OCI-LY3 (cell line): ENCODE measurements around the gene ZMYND8.
"Not testable (repeated sequence)": the region's sequence is repeated elsewhere in the genome, so short reads cannot be mapped to it uniquely, and the experiment has no call there.

Experiments
- H2AFZ ChIP-seq: fragments of 200-600, 300-600 bp; shearing (Covaris generic); 2 replicates; pipeline ENCODE4 v1.6.0; 2014; ENCODE audit warnings: antibody characterized with exemption, low read depth, low read length
- H3K27ac ChIP-seq: fragments of 200-600, 300-600 bp; sonication (generic); 2 replicates; pipeline ENCODE4 v1.5.1; 2014; ENCODE audit warnings: mild to moderate bottlenecking, low read length, moderate library complexity, mixed read lengths
- H3K27me3 ChIP-seq: fragments of 200-600, 300-600 bp; sonication (generic); 2 replicates; pipeline ENCODE4 v1.6.1; 2014; ENCODE audit warnings: low read depth, low read length, mixed read lengths
- H3K36me3 ChIP-seq: fragments of 200-600, 300-600 bp; sonication (generic); replicated peaks from 2 replicates; pipeline ENCODE3; 2014; ENCODE audit warnings: low read depth, low read length, mixed read lengths
- H3K4me1 ChIP-seq: fragments of 300-600, 200-600 bp; sonication (generic); 2 replicates; pipeline ENCODE4 v1.6.1; 2014; ENCODE audit warnings: low read length, mixed read lengths
- H3K4me2 ChIP-seq: fragments of 200-600, 300-600 bp; sonication (generic); 2 replicates; pipeline ENCODE4 v1.6.1; 2014; ENCODE audit warnings: low read length, mixed read lengths
- H3K4me3 ChIP-seq: fragments of 300-600, 200-600 bp; sonication (generic); 2 replicates; pipeline ENCODE4 v1.5.1; 2014; ENCODE audit warnings: antibody characterized with exemption, mild to moderate bottlenecking, low read length, moderate library complexity
- H3K79me2 ChIP-seq: fragments of 300-600, 200-600 bp; shearing (Covaris generic); 2 replicates; pipeline ENCODE4 v1.6.1; 2014; ENCODE audit warnings: mild to moderate bottlenecking, low read length, mixed read lengths
- H3K9ac ChIP-seq: fragments of 300-600, 200-600 bp; shearing (Covaris generic); 2 replicates; pipeline ENCODE4 v1.6.0; 2014; ENCODE audit warnings: mild to moderate bottlenecking, low read length, moderate library complexity
- H3K9me3 ChIP-seq: fragments of 200-600, 300-600 bp; shearing (Covaris generic); 2 replicates; pipeline ENCODE4 v1.6.1; 2014; ENCODE audit warnings: low read length, mixed read lengths; ENCODE audit not compliant: insufficient read depth
- H4K20me1 ChIP-seq: fragments of 200-600, 300-600 bp; sonication (generic); 2 replicates; pipeline ENCODE4 v1.6.1; 2016; ENCODE audit warnings: low read length, mixed read lengths; ENCODE audit not compliant: insufficient read depth
- CTCF ChIP-seq: fragments of 200-600, 300-600 bp; sonication (generic); IDR thresholded peaks from 2 replicates; pipeline ENCODE4 v1.5.1; 2014; ENCODE audit warnings: antibody characterized with exemption, low read length, low read depth
- EZH2phosphoT487 ChIP-seq: fragments of 200-600 bp; shearing (Covaris generic); IDR thresholded peaks from 2 replicates; pipeline ENCODE4 v1.6.1; 2018; ENCODE audit warnings: antibody characterized with exemption, mixed run types, low read depth

The ZMYND8 gene

GRCh38 chr20:47263080-47263464 lies 93.4 kb downstream of the ZMYND8 start:
- no peak overlapping the region for H3K27ac ChIP-seq
- no peaks in the 10 kb centered on the region for H3K9me3 ChIP-seq
- no peaks in the 10 kb centered on the region for H3K79me2 ChIP-seq
- no peak overlapping the region for H2AFZ ChIP-seq
- TF ChIP-seq CTCF (no peak), EZH2phosphoT487 (no peak)
- H3K36me3 ChIP-seq, result peaks cover 35% of the 10 kb centered on the region
- H3K4me3 ChIP-seq, result peak overlapping the region; percentile 30
- H3K9ac ChIP-seq, result no peak overlapping the region
- peaks cover 20% of the 10 kb centered on the region for H3K4me1 ChIP-seq
- peaks cover 55% of the 10 kb centered on the region for H4K20me1 ChIP-seq
- peak overlapping the region; percentile 73 for H3K4me2 ChIP-seq
- H3K27me3 ChIP-seq, result no peaks in the 10 kb centered on the region

- Histone ChIP-seq H3K9me3 (no peaks in the 10 kb centered on the region), H3K9ac (no peak overlapping the region), H3K79me2 (no peaks in the 10 kb centered on the region), H4K20me1 (peaks cover 51% of the 10 kb centered on the region), H3K27ac (no peak overlapping the region), H2AFZ (no peak overlapping the region), H3K4me3 (peak overlapping the region; percentile 30), H3K4me1 (peaks cover 20% of the 10 kb centered on the region), H3K4me2 (peak overlapping the region; percentile 73), H3K36me3 (peaks cover 33% of the 10 kb centered on the region), H3K27me3 (no peaks in the 10 kb centered on the region)
- no peak for TF ChIP-seq CTCF
- TF ChIP-seq EZH2phosphoT487, result no peak
Observed at GRCh38 chr20:47262365-47263013, 94.0 kb downstream of the ZMYND8 start.

- H3K79me2 ChIP-seq, result no peaks in the 10 kb centered on the region
- TF ChIP-seq EZH2phosphoT487 (no peak), CTCF (no peak)
- H3K27ac ChIP-seq, result no peak overlapping the region
- no peak overlapping the region for H2AFZ ChIP-seq
- H3K9me3 ChIP-seq, result no peaks in the 10 kb centered on the region
- no peak overlapping the region for H3K9ac ChIP-seq
- peaks cover 20% of the 10 kb centered on the region for H3K4me1 ChIP-seq
- no peak overlapping the region for H3K4me3 ChIP-seq
- no peaks in the 10 kb centered on the region for H3K27me3 ChIP-seq
- peaks cover 47% of the 10 kb centered on the region for H4K20me1 ChIP-seq
- H3K36me3 ChIP-seq, result peaks cover 32% of the 10 kb centered on the region
- peak overlapping the region; percentile 73 for H3K4me2 ChIP-seq
Observed at GRCh38 chr20:47262008-47262364, 94.5 kb downstream of the ZMYND8 start.

GRCh38 chr20:47261161-47261774 lies 95.2 kb downstream of the ZMYND8 start:
- not testable (repeated sequence) for H3K4me2 ChIP-seq, H2AFZ ChIP-seq, H3K9ac ChIP-seq, H3K9me3 ChIP-seq, H3K79me2 ChIP-seq, H3K4me3 ChIP-seq, H3K27ac ChIP-seq, H3K27me3 ChIP-seq
- H3K36me3 ChIP-seq, result peaks cover 33% of the 10 kb centered on the region
- H3K4me1 ChIP-seq, result peaks cover 20% of the 10 kb centered on the region
- H4K20me1 ChIP-seq, result peaks cover 44% of the 10 kb centered on the region

- H3K79me2 ChIP-seq, H3K4me3 ChIP-seq, H3K27me3 ChIP-seq, H3K27ac ChIP-seq, H2AFZ ChIP-seq, H3K9me3 ChIP-seq, H3K4me2 ChIP-seq, H3K9ac ChIP-seq: not testable (repeated sequence)
- peaks cover 20% of the 10 kb centered on the region for H3K4me1 ChIP-seq
- H4K20me1 ChIP-seq, result peaks cover 44% of the 10 kb centered on the region
- H3K36me3 ChIP-seq, result peaks cover 33% of the 10 kb centered on the region
Observed at GRCh38 chr20:47260540-47261126, 95.9 kb downstream of the ZMYND8 start.
